ENCODE results near the gene MOB3B. TPM values are rescaled to one million over a fixed set of nuclear protein-coding genes. Genes with fewer than 3 reads are reported as not detected.

MOB3B gene
- total RNA-seq, 2 experiments from 2014 or later, result 0.34 to 0.38 TPM

DNA sequence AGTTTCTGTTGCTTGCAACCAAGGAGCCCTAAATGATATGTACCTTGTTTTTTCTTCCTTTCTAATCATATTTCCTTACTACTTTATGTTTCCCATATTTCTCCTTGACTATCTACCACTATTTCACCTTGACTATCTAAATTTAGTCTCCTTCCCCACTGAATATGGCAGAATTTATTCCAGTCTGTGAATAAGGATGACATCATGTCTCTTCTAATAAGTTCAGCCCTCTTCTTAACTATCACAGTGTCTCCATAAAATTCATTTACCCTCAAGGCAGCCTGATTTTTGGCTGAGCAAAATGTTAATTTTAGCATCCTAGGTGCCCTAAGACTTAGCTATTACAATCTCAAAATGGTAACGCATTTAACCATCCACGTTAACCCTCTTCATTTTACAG is 133.1 kb downstream of the MOB3B start:
- ChIA-PET CTCF (no interaction called here), POLR2A (no interaction called here)
- H3K4me3 Mint-ChIP-seq, result no peak overlapping the region
- no peaks in the 10 kb centered on the region for H3K9me3 Mint-ChIP-seq
- no peaks in the 10 kb centered on the region for H3K27me3 Mint-ChIP-seq
- DNase-seq, result no peak
- intact Hi-C loops (cut with micrococcal nuclease), result no loop called here
- no peaks in the 10 kb centered on the region for H3K4me1 Mint-ChIP-seq (ENCODE audit: low read depth)
- H3K36me3 Mint-ChIP-seq, result no peaks in the 10 kb centered on the region
- H3K27ac Mint-ChIP-seq, result no peak overlapping the region

DNA sequence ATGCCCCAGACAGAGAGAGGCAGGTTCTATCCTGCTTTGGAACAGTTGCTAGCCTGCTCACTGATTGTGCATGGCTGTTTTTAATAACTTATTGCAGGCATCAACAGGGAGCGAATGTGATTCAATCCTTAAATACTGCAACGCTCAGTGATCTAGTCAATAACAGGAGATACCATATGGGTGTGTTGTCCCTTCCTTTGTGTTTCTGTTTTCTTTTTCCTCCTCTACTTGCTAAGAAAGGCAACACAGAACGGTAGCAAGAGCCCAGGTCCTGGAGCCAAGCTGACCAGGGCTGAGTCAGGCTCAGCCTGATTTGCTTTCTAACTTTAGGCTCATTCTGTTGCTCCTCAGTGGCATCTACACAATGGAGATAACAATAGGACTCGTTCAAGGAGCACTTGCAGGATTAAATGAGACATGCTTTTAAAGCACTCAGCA is 134.1 kb downstream of the MOB3B start:
- H3K27me3 Mint-ChIP-seq, result no peaks in the 10 kb centered on the region
- ChIA-PET CTCF (no interaction called here), POLR2A (no interaction called here)
- DNase-seq, result no peak
- H3K9me3 Mint-ChIP-seq, result no peaks in the 10 kb centered on the region
- no peak overlapping the region for H3K27ac Mint-ChIP-seq
- no peaks in the 10 kb centered on the region for H3K4me1 Mint-ChIP-seq (ENCODE audit: low read depth)
- H3K4me3 Mint-ChIP-seq, result no peak overlapping the region
- H3K36me3 Mint-ChIP-seq, result no peaks in the 10 kb centered on the region
- intact Hi-C loops (cut with micrococcal nuclease), result no loop called here

DNA sequence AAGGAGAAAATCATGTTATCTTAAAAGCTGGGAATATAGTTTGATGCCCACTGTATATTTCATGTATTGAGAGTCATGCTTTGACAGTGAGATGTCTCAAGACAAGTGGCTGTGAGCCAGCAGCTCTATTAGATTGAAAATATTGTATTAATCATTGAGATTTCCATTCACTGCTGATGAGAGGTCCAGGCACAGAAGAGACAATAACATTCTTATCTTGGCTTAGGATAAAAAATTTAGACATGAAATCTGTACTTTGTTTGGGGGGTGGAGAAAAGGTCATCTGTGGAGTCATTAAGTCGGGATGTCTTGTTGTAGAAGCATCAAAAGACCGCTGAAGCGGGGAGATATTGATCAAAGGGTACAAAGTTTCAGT is 134.8 kb downstream of the MOB3B start:
- Mint-ChIP-seq H3K4me1 (ENCODE audit: low read depth) (no peaks in the 10 kb centered on the region), H3K36me3 (no peaks in the 10 kb centered on the region), H3K9me3 (no peaks in the 10 kb centered on the region), H3K27me3 (no peaks in the 10 kb centered on the region), H3K27ac (no peak overlapping the region), H3K4me3 (no peak overlapping the region)
- POLR2A ChIA-PET, result no interaction called here
- no peak for DNase-seq
- intact Hi-C loops (cut with micrococcal nuclease), result no loop called here
- CTCF ChIA-PET, result no interaction called here

DNA sequence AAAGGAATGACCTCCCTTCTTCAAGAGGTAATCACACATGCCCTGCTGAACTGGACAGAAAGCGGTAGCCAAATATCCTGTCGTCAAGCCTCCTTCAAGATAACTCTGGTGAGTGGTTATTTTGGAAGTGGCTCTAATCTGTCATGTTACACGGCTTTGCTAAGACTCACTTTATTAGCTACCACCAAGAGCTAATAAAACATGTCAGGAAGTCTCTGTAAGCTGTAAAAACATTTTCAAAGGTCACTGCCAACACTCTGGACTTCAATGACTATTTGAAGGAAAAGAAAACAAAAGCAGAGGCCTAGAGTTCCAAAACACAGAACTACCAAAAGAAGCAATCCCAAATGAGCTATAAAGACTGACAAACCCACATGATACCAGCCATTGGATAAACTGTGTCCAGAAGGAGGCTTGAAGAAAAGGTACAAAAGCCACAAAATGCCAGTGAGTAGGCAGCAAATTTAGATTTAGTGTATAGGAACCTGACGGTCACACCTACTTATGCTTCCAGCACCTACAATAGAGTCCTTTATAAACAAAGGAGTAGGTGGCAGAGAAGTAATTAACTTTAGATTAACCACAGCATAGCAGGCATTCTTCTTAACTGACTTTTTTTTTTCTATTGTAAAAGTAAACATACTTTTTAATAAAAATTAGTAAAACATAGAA is 135.3 kb downstream of the MOB3B start:
- POLR2A ChIA-PET, result no interaction called here

DNA sequence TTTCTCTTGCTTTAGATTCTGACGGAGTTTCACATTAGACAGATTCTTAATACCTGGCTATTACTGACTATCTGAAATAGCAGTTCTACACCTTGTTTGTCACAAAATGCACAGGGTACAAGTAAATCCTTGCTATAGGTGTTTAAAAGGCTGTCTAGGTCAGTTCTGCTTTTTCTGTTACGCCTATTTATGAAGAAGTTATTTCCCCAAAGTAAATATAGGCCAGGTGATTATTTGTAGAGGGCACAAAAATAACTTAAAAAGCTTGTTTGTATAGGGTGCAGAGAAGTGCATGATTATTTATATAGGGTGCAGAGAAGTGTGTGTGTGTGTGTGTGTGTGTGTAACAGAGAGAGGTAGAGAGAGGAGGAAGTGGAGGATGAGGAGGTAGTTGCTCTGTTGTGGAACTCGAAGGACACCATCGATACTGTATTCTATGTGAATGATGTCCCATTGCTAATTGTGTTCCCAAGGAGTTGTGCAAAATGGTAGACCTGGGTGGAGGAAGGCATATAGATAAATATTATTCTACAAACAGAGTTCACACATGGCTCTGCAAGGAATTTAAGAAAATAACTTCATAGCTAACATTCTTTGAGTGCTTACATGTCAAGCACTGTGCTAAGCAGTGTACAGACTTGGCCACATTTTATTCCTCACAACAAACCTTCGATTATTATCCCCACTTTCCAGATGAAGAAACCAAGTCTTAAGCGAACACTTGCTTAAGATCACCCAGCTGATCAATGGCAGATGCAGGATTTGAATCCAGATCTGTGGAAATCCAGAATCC is 136.4 kb downstream of the MOB3B start:
- Mint-ChIP-seq H3K4me3 (no peak overlapping the region), H3K4me1 (ENCODE audit: low read depth) (no peaks in the 10 kb centered on the region), H3K27ac (no peak overlapping the region), H3K9me3 (no peaks in the 10 kb centered on the region), H3K36me3 (no peaks in the 10 kb centered on the region), H3K27me3 (no peaks in the 10 kb centered on the region)
- no peak for DNase-seq
- ChIA-PET CTCF (interaction anchor here (1.1 kb wide), 1 partner anchor 60 kb away, joined by 3 read pairs; no protein-coding TSS in a partner anchor), POLR2A (no interaction called here)
- intact Hi-C loops (cut with micrococcal nuclease), result no loop called here

More for the DNA sequence above, 135.3 kb downstream of the MOB3B start:
- no peak for DNase-seq
- no peaks in the 10 kb centered on the region for H3K9me3 Mint-ChIP-seq
- no peaks in the 10 kb centered on the region for H3K27me3 Mint-ChIP-seq
- CTCF ChIA-PET, result no interaction called here
- intact Hi-C loops (cut with micrococcal nuclease), result no loop called here
- no peaks in the 10 kb centered on the region for H3K4me1 Mint-ChIP-seq (ENCODE audit: low read depth)
- no peaks in the 10 kb centered on the region for H3K36me3 Mint-ChIP-seq
- H3K4me3 Mint-ChIP-seq, result no peak overlapping the region
- no peak overlapping the region for H3K27ac Mint-ChIP-seq

DNA sequence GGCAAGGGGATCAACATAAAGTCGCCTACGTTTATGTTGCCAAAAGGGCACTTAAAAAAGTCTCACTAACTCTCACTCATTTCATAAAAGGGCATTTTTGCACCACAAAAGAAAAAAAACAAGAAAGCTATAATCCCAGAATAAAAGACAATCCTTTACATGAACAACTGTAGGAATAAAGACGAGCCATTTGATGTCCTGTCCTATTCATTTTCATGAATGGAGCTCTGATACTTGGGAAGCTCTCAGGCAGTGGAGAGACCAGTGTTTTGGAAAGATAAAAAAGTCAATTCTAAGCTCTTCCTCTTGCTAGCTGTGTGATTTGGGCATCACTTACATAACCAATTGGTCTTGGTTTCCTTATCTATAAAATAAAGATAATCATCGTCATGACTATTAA is 137.2 kb downstream of the MOB3B start:
- H3K27me3 Mint-ChIP-seq, result no peaks in the 10 kb centered on the region
- H3K9me3 Mint-ChIP-seq, result no peaks in the 10 kb centered on the region
- ChIA-PET CTCF (interaction anchor here (1.1 kb wide), 1 partner anchor 59 kb away, joined by 3 read pairs; no protein-coding TSS in a partner anchor), POLR2A (no interaction called here)
- no peak overlapping the region for H3K4me3 Mint-ChIP-seq
- no peak for DNase-seq
- no peaks in the 10 kb centered on the region for H3K36me3 Mint-ChIP-seq
- H3K27ac Mint-ChIP-seq, result no peak overlapping the region
- intact Hi-C loops (cut with micrococcal nuclease), result no loop called here
- H3K4me1 Mint-ChIP-seq (ENCODE audit: low read depth), result no peaks in the 10 kb centered on the region

DNA sequence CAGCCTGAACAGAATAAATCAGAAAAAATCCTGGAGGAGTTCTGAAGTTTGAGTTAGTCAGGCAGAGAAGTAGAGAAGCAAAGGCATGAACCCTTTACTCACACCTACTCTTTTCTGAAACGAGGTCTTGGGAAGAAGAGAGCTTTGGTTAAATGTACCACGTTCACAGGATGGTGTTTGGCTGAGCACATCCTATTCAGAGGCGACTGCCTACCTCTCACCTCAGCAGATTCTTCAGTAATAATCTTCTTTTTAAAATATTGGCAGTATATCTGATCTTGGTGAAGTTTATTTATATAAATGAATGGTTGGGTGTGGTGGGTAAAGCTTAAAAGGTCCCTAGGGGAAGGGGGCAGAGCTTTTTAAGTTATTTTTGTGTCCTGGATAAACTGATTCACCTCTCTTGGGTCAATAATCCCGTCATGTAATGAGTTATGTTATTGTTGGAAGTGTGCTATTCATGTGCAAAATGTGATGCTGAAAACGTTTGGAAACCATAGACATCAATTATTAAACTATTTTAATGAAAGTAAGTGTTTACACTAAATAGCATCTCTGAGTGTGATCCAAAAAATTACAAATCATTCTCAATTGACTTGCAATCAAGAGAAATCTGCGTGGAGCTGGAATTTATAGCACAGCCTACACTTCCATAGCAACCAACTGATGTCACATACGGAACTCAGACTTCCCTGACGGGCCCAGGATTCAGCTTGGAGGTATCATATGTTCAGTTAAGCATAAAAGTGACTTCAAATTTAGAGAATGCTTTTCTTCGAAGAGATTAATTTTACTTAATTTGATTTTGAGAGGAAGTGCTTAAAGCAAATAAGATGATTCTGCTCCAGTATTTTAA is 138.3 kb downstream of the MOB3B start:
- no peaks in the 10 kb centered on the region for H3K4me1 Mint-ChIP-seq (ENCODE audit: low read depth)
- H3K9me3 Mint-ChIP-seq, result no peaks in the 10 kb centered on the region
- H3K27me3 Mint-ChIP-seq, result no peaks in the 10 kb centered on the region
- intact Hi-C loops (cut with micrococcal nuclease), result no loop called here
- no peaks in the 10 kb centered on the region for H3K36me3 Mint-ChIP-seq
- no peak overlapping the region for H3K4me3 Mint-ChIP-seq
- no peak overlapping the region for H3K27ac Mint-ChIP-seq
- DNase-seq, result no peak
- POLR2A ChIA-PET, result no interaction called here
- CTCF ChIA-PET, result no interaction called here

DNA sequence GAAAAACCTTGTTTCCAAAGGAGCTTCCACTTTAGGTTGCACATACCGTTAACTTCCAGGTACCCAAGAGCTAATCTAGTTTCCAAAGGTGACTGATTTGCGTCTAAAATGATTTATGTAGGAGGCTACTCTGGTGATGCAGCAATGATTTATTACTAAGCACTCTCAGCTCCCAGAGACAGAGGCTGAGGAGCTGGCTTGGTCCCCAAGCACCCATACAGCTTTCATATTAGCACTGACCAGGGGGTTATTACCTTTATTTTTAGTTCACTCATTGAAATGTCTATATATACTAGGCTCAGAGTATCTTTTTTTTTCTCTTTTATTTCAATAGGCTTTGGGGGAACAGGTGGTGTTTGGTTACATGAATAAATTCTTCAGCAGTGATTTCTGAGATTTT is 141.5 kb downstream of the MOB3B start:
- Mint-ChIP-seq H3K36me3 (no peaks in the 10 kb centered on the region), H3K9me3 (no peaks in the 10 kb centered on the region), H3K4me3 (no peak overlapping the region), H3K27me3 (no peaks in the 10 kb centered on the region), H3K4me1 (ENCODE audit: low read depth) (no peaks in the 10 kb centered on the region), H3K27ac (no peak overlapping the region)
- no peak for DNase-seq
- ChIA-PET POLR2A (no interaction called here), CTCF (no interaction called here)
- intact Hi-C loops (cut with micrococcal nuclease), result no loop called here

DNA sequence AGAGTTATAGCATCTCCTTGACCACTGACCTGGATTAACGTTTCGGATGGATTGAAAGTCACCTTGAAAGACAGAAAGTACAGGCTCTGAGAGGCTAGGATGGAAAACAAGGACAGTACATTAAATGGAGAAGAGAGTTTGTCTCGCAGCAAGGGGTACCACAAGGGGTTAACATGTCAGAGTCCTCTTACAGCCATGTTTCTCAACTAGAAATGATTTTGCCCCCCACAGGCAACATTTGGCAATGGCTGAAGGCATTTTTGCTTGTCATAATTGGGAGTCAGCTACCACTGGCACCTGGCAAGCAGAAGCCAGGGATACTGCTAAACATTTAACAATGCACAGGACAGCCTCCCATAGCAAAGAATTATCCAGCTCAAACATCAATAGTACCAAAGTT is 141.9 kb downstream of the MOB3B start:
- H3K4me3 Mint-ChIP-seq, result no peak overlapping the region
- H3K36me3 Mint-ChIP-seq, result no peaks in the 10 kb centered on the region
- no peaks in the 10 kb centered on the region for H3K4me1 Mint-ChIP-seq (ENCODE audit: low read depth)
- DNase-seq, result no peak
- H3K9me3 Mint-ChIP-seq, result no peaks in the 10 kb centered on the region
- ChIA-PET POLR2A (no interaction called here), CTCF (no interaction called here)
- no peak overlapping the region for H3K27ac Mint-ChIP-seq
- intact Hi-C loops (cut with micrococcal nuclease), result no loop called here
- H3K27me3 Mint-ChIP-seq, result no peaks in the 10 kb centered on the region

DNA sequence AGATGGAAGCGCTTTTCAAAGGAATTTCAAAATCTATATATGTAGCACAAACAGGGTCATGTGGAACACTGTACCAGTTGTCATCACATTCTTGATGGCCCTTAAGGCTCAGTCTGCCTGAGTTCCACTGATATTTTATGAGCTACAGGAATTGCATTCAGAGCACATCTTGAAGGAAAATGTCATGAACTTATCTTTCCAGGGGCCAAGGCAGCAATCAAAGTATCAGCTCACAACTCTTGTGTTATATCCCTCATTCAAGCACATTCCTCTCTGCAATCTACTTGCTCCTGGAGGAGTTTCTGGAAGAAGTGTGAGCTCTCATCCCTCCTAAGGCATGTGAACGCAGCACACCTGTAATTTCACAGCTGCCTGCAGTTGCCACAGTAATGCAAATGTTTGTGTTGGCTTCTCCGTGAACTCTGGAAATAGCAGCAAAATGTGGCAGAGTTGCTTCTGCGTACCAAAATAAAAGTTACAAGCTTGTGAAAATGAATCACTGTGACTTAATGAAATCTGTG is 143.0 kb downstream of the MOB3B start:
- POLR2A ChIA-PET, result no interaction called here
- H3K27ac Mint-ChIP-seq, result no peak overlapping the region

DNA sequence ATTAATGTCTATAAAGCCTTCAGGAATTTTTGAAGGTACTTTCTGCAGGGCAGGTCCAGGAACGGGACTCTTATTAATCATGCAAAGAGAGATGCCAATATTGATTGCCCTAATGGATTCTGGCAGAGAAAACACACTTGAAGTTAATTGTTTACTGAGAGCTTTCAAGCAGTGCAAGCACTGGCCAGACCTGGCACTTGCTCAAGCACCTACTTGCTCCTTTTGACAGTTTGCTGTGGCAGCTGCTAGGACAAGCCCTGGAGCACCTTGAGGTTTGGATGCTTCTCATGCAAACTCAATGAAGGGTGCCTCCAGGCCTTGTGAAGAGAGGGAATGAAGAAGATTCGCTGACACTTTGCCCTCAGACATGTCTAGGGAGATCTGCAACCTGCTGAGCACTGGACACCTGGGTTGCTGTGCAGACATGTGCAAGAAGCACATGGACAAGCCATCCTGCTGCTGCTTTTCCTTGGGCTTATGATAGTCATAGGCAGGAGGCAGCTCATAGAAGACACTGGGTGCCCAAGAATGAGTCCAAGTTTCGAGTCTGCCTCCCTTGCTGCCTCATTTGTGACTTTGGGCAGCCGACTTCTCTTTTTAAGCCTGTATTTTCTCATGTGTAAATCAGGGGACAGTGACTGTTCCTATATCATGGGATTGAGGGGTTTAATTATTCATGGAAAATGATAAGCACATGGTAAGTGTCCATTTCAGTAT is 143.8 kb downstream of the MOB3B start:
- no peak for DNase-seq
- intact Hi-C loops (cut with micrococcal nuclease), result no loop called here
- ChIA-PET POLR2A (no interaction called here), CTCF (no interaction called here)
- Mint-ChIP-seq H3K9me3 (no peaks in the 10 kb centered on the region), H3K4me1 (ENCODE audit: low read depth) (no peaks in the 10 kb centered on the region), H3K27ac (no peak overlapping the region), H3K4me3 (no peak overlapping the region), H3K36me3 (no peaks in the 10 kb centered on the region), H3K27me3 (no peaks in the 10 kb centered on the region)

More for the DNA sequence above, 143.0 kb downstream of the MOB3B start:
- no peak for DNase-seq
- no peaks in the 10 kb centered on the region for H3K9me3 Mint-ChIP-seq
- no peaks in the 10 kb centered on the region for H3K36me3 Mint-ChIP-seq
- CTCF ChIA-PET, result no interaction called here
- no peak overlapping the region for H3K4me3 Mint-ChIP-seq
- no peaks in the 10 kb centered on the region for H3K4me1 Mint-ChIP-seq (ENCODE audit: low read depth)
- no peaks in the 10 kb centered on the region for H3K27me3 Mint-ChIP-seq
- intact Hi-C loops (cut with micrococcal nuclease), result no loop called here

Data from activated CD4-positive, alpha-beta memory T cell treated with anti-CD3 and anti-CD28 coated beads for 36 hours (primary cell).